T47D (cell line): ENCODE measurements around the gene B3GNT2.
"Not testable (repeated sequence)": the region's sequence is repeated elsewhere in the genome, so short reads cannot be mapped to it uniquely, and the experiment has no call there.

Source experiments
- DNase-seq, 2 experiments: peaks; one replicate each; pipeline versions ENCODE4 v3.0.0 to v3.0.0-alpha.2; 2011 to 2012; ENCODE audit warnings: low read depth in 1 of 2, low spot score in 1 of 2
- JUND ChIP-seq: IDR thresholded peaks from 2 replicates; pipeline ENCODE4 v1.6.1; 2012; ENCODE audit warnings: low read depth
- in situ Hi-C: cut with HindIII; loops from 2 replicates; pipeline ENCODE4 v1.10.0; 2016; ENCODE audit warnings: low sequenced_read_pairs, low pct_unique_long_range_greater_than_20kb

B3GNT2 gene

DNA sequence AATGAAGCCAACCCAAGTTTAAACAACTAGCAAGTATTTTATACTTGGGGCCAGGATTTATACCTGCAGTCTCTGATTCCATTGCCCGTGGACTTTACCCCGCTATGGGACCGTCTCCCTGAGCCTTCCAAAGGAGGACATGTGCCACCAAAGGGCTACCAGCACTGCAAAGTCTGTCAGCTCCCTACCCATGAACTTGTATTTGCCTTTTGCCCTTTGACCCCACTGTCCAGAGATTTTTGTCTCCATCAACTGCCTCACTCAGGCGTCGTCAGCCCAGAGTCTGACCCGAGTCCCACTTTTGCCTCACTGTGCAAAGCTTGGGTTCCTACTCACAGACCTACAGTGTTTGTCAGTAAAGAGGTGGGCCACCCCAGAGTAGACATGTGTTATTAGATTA is 40.6 kb downstream of the B3GNT2 start:
- TF ChIP-seq JUND = no peak
- in situ Hi-C loops = no loop called here
- DNase-seq = no peak

DNA sequence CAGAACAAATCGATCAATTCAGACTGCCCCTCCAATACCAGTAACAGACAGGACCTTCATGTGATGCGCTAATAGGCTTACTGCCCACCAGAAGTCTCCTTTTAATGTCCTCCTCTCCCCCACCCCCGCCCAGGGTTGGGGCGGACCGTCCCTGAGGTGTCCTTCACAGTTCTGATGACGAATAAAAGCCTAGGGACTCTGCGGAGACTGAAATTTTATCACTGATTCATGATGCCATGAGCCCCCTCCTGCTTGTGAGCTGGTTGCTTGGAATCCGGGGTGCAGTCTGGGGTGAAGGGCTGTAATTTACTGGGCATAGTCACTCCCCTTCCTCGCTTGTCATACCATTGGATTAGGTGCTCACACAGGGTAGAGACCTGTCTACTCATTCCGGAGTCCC is 42.3 kb downstream of the B3GNT2 start:
- in situ Hi-C loops = no loop called here
- no peak for TF ChIP-seq JUND
- no peak for DNase-seq

DNA sequence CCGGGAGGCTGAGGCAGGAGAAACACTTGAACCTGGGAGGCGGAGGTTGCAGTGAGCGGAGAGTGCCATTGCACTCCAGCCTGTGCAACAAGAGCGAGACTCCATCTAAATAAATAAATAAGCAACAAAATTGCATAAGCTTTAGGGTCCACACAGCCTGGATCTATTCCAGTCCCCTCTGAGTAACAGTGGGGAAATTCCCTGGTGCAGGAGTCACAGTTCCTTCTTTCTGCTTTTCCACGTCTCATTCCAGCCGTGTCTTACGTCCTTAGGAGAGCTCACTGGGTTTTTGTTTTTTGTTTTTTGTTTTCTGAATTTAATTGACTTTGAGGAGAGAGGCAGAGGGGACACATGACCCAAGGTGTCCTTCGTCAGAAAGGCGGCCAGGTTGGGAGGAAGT is 44.6 kb downstream of the B3GNT2 start:
- in situ Hi-C loops = no loop called here
- no peak for DNase-seq
- no peak for TF ChIP-seq JUND

DNA sequence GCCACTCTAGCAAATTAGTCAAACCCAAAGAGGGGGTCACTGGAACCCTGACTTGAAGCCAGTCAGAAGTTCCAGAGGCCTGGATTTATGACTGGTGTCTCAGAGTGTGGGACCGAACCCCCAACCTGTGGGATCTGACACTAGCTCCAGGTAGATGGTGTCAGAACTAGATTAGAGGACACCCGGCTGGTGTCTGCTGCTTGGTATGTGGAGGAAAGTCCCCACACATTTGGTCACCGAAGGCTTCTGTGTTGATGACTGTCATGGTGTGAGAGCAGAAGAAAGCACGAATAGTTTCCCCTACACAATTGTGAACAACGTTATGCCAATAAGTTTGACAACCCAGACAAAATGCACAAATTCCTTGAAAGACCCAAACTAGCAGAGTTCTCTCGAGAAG is 48.1 kb downstream of the B3GNT2 start:
- in situ Hi-C loops = no loop called here
- no peak for TF ChIP-seq JUND
- DNase-seq = no peak

DNA sequence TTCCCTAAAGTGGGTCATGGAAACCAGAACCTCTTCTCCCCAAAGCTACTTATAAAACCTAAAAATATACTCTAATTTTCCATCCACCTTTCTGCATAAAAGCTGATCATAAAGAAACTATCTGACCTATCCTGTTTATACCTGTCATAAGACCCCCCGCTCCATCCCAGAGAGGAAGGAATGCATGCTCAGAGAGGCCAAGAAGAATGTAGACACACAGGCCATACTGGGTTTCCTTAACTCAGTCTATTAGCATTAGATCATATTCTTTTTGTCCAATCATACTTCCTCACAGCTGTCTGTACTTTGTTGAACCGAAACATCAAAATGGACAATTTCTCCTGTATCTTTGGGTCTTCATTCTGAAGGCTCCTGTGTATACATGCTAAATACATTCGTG is 52.3 kb downstream of the B3GNT2 start:
- in situ Hi-C loops = no loop called here
- peak in 1 of 2 experiments; percentile 4 for DNase-seq

DNA sequence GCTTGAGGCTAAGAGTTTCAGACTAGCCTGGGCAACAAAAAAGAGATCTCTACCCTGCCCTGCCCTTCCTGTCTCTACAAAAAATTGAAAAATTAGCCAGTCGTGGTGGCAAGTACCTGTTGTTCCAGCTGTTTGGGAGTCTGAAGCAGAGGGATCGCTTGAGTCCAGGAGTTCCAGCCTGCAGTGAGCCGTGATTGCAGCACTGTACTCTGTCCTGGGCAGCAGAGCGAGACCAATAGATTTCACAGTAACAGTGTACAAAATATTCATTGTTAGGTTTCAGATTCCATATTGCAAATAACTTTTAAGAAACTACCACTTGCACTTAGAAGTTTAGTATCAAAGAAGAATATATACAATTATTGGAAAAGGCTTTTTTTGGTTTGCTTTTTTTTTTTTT is 54.3 kb downstream of the B3GNT2 start:
- TF ChIP-seq JUND = no peak
- no peak for DNase-seq
- in situ Hi-C loops = no loop called here

More for the DNA sequence above, 52.3 kb downstream of the B3GNT2 start:
- TF ChIP-seq JUND = no peak

DNA sequence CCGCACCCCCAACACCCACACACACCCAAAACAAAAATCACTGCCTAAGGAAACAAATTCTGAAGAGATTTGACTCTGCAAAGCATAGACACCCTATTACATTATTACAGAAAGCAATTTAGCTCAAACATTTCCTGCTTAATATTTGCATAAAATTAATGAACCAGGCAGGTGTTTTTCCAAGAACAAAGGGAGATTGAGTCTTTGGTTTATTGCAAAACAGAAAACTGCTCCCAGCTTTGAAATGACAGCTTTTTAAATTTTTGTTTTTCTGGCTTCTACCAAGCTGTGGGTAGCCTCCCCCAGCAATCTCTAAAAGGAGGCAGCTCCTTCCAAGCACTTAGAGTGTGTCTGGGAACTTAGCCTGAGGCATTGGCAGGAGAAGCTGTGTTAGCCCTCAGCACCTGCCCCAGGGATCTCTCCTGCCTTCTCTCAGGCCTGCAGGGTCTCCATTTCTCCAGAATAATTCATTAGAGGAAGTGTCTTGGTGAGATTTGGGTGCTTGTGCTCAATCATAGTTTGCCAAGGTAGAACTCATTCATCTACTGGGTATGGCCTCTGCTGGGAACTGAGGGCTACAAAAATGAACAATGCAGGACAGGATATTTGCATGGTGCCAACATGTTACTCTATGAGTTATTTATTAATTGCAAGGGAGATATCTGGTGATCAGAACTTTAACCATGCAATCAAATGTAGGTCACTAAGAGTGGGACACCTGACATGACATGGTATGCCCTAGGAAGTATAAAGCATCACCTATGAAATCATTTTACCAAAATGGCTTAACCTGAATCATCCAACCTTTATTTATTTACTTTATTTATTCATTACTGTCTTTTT is 58.7 kb downstream of the B3GNT2 start:
- no peak for DNase-seq
- TF ChIP-seq JUND = no peak
- in situ Hi-C loops = no loop called here

DNA sequence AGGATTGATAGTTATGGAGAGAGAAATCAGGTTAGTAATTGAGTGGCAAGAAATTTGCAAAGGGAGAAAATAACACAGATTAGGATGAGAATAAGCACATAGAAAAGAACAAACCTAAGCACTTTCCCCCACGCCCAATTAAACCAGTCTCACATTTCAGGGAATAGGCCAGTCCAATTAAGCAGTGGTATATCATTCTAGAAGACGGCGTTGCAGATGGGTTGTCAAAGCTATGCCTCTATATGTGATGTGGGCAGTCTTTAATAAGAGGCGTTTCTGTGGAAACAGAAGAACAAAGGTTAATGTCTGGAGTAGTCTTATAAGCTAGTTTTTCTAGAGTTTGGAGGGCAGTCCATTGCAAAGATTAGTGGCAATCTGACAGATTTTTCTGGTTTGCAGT is 61.6 kb downstream of the B3GNT2 start:
- no peak for DNase-seq
- in situ Hi-C loops = no loop called here
- no peak for TF ChIP-seq JUND

DNA sequence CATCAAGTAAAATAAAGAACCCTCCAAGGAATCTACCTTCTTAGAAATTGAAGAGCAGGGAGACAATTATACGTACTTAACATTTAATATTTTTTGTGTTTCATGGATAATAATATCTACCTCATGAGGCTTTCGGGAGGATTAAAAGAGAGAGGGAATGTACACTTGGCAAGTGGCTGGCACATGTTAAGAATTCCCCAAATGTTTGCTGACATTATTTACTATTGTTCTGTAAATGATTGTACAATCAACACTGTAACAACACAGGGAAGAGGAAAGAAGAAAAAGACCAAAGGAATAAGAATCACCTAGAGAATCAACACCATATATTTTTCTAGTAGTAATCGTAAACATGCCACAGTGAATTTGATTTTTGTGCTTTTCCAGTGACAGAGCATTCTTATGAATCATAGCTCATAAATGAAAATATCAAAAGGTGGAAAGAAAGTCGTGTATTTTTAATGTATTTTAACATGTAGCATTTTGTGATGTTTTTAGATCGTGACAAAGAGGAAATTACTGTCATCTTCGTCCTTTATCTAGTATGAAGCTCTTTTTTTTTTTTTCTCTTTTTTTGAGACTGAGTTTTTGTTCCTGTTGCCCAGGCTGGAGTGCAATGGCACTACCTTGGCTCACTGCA is 67.3 kb downstream of the B3GNT2 start:
- in situ Hi-C loops = no loop called here
- no peak for TF ChIP-seq JUND

DNA sequence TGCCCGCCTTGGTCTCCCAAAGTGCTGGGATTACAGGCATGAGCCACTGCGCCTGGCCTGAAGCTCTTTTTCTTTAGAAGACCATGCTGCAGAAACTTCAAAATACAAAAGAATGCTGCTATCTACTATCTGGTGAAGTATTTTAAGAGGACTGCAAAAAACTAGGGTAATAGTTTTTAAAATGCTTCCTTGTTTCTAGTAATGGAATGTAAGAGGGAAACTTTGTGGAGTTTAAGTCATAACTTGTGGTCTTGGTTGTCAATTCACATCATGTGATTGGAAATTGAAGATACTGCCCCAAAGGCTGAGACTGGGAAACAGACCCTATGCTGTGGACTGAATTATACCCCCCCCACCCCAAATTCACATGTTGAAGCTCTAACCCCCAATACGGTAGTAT is 68.3 kb downstream of the B3GNT2 start:
- TF ChIP-seq JUND = no peak
- no peak for DNase-seq
- in situ Hi-C loops = no loop called here

More for the DNA sequence above, 67.3 kb downstream of the B3GNT2 start:
- DNase-seq = no peak

DNA sequence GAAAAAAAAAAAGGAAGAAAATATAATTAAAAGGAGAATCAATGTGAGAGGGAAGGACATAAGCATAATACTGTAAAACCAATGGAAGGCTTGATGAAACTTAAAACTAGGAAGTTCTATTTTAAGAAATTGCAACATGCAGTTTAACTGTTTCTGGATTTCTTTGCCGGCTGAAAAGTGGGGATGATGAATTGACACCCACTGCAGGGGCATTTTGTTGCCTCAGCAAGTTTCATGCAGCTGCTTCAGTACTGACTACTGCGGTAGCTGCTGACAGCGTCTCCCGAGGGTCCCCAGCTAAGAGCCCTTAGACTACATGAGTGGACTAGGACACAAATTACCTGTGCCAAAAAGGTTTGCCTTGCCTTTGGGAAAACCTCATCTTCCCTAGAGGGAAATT is 69.2 kb downstream of the B3GNT2 start:
- in situ Hi-C loops = no loop called here
- DNase-seq = no peak
- TF ChIP-seq JUND = no peak

DNA sequence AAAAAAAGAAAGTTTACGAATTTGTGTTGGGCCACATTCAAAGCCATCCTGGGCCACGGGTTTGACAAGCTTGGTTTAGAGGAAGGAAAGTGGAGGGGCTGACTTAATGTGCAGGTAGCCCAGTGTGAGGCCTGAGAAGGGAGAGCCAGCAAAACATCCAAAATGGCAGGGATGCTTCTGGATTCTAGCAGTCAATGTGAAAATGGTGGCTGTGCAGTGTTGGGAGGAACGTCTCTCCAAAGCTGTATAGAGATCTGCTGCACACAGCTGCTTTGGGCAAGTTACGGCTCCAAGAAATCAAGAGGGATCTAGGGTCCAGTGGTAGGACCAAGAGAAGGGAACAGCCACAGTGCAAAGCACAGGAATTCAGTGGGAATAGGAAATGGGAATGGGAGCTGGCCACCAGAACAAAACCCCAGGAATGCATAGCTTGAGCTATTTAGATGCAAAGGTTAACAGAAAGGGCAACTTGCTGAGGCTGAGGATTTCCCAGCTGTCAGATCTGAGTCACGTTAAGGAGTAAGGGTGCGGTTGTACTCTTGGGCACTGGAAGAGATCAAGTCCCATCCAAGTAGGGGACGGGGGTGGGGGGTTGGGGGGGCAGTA is 70.6 kb downstream of the B3GNT2 start:
- no peak for DNase-seq
- TF ChIP-seq JUND = no peak
- in situ Hi-C loops = no loop called here

DNA sequence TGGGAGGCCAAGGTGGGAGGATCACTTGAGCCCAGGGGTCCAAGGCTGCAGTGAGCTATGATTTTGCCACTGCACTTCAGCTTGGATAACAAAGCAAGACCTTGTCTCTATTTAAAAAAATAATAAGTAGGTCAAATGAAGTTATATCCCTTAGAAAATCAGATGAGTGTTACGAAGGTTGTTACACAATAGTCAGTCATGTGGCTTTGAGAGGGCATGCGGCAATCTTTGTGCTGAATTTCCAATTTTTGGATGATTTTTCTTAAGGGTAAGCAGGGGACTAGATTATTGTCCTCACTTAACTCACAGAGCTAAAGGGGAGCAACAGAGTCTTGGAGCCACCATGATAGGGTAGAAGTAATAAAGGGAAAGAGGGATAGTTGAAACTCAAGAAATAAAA is 71.8 kb downstream of the B3GNT2 start:
- no peak for DNase-seq
- no peak for TF ChIP-seq JUND
- in situ Hi-C loops = no loop called here

DNA sequence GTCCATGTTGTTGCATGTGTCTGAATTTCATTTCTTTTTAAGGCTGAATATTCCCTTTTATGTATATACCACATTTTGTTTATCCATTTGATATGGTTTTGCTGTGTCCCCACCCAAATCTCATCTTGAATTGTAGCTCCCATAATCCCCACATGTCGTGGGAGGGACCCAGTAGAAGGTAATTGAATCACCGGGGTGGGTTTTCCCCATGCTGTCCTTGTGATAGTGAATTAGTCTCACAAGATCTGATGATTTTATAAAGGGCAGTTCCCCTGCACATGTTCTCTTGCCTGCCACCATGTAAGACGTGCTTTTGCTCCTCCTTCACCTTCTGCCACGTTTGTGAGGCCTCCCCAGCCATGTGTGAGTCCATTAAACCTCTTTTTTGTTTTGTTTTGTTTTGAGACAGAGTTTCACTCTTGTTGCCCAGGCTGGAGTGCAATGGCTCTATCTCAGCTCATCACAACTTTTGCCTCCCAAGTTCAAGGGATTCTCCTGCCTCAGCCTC is 72.8 kb downstream of the B3GNT2 start:
- DNase-seq, in situ Hi-C loops: not testable (repeated sequence)
